HFFc6 (cell line): ENCODE measurements around the gene ACTR2. TPM values are rescaled to one million over a fixed set of nuclear protein-coding genes. Genes with fewer than 3 reads are reported as not detected.

ENCODE experiments used
- DNase-seq: peaks from one replicate; pipeline ENCODE4 v3.0.0-alpha.2; 2018
- H3K27ac Mint-ChIP-seq: 2 replicates; pipeline ENCODE4 v1.8.0; 2020; ENCODE audit warnings: mild to moderate bottlenecking, mixed read lengths
- H3K27me3 Mint-ChIP-seq: 2 replicates; pipeline ENCODE4 v1.8.0; 2021; ENCODE audit warnings: mild to moderate bottlenecking, moderate library complexity, mixed read lengths; ENCODE audit not compliant: insufficient read depth
- H3K36me3 Mint-ChIP-seq: 2 replicates; pipeline ENCODE4 v1.8.0; 2021; ENCODE audit warnings: low read depth, mixed read lengths
- H3K4me1 Mint-ChIP-seq: 2 replicates; pipeline ENCODE4 v1.8.0; 2020; ENCODE audit warnings: low read depth, mixed read lengths
- H3K4me3 Mint-ChIP-seq: 2 replicates; pipeline ENCODE4 v1.8.0; 2020; ENCODE audit warnings: mild to moderate bottlenecking, moderate library complexity, mixed read lengths
- H3K9me3 Mint-ChIP-seq: 2 replicates; pipeline ENCODE4 v1.8.0; 2020; ENCODE audit warnings: mild to moderate bottlenecking, mixed read lengths
- CTCF ChIP-seq: fragments of 200-600 bp; sonication (generic); IDR thresholded peaks from 2 replicates; pipeline ENCODE4 v1.5.0; 2021; ENCODE audit warnings: antibody characterized with exemption, mild to moderate bottlenecking
- total RNA-seq, 6 experiments: library from RNA; stranded (reverse); fragmentation: NEBNext Ultra II Directional; extraction: Animal tissue kit (Norgen Biotek cat#: 25700); gene quantifications; 2 replicates in 1 of 6; 3 replicates in 5 of 6; pipeline ENCODE4 v1.2.3, GENCODE V29; 2021

The ACTR2 gene
- total RNA-seq, 6 experiments from 2014 or later = 412 to 450 (median 427) TPM

- Mint-ChIP-seq H3K4me1 (no peaks in the 10 kb centered on the region; the same call in none of the 2 replicates), H3K4me3 (no peak overlapping the region)
These were observed 64.4 kb downstream of the ACTR2 start for GRCh38 chr2:65292106-65292400.

GRCh38 chr2:65292461-65293011 is 64.9 kb downstream of the ACTR2 start:
- Mint-ChIP-seq H3K9me3 (no peaks in the 10 kb centered on the region), H3K4me1 (no peaks in the 10 kb centered on the region; the same call in none of the 2 replicates), H3K27me3 (peaks cover 1% of the 10 kb centered on the region; the same call in 1 of the 2 replicates)

More at GRCh38 chr2:65292106-65292400, 64.4 kb downstream of the ACTR2 start:
- DNase-seq = no peak
- no peaks in the 10 kb centered on the region for H3K9me3 Mint-ChIP-seq
- peaks cover 1% of the 10 kb centered on the region; the same call in 1 of the 2 replicates for H3K27me3 Mint-ChIP-seq
- TF ChIP-seq CTCF = no peak
- no peaks in the 10 kb centered on the region for H3K36me3 Mint-ChIP-seq
- H3K27ac Mint-ChIP-seq = no peak overlapping the region

GRCh38 chr2:65293376-65293775 is 65.7 kb downstream of the ACTR2 start:
- H3K27me3 Mint-ChIP-seq = peaks cover 1% of the 10 kb centered on the region; the same call in 1 of the 2 replicates
- no peaks in the 10 kb centered on the region for H3K36me3 Mint-ChIP-seq
- no peak overlapping the region for H3K27ac Mint-ChIP-seq
- H3K4me1 Mint-ChIP-seq = no peaks in the 10 kb centered on the region; the same call in none of the 2 replicates
- H3K9me3 Mint-ChIP-seq = no peaks in the 10 kb centered on the region
- DNase-seq = no peak
- no peak overlapping the region for H3K4me3 Mint-ChIP-seq
- TF ChIP-seq CTCF = no peak

More at GRCh38 chr2:65292461-65293011, 64.9 kb downstream of the ACTR2 start:
- no peak overlapping the region for H3K4me3 Mint-ChIP-seq
- no peak overlapping the region for H3K27ac Mint-ChIP-seq
- DNase-seq = no peak
- no peaks in the 10 kb centered on the region for H3K36me3 Mint-ChIP-seq
- no peak for TF ChIP-seq CTCF

- Mint-ChIP-seq H3K4me1 (peaks cover 2% of the 10 kb centered on the region), H3K36me3 (no peaks in the 10 kb centered on the region), H3K4me3 (no peak overlapping the region), H3K27ac (no peak overlapping the region), H3K27me3 (peaks cover 1% of the 10 kb centered on the region; the same call in 1 of the 2 replicates), H3K9me3 (no peaks in the 10 kb centered on the region)
- no peak for TF ChIP-seq CTCF
- DNase-seq = no peak
These were observed 66.5 kb downstream of the ACTR2 start for GRCh38 chr2:65294136-65294535.

DNA sequence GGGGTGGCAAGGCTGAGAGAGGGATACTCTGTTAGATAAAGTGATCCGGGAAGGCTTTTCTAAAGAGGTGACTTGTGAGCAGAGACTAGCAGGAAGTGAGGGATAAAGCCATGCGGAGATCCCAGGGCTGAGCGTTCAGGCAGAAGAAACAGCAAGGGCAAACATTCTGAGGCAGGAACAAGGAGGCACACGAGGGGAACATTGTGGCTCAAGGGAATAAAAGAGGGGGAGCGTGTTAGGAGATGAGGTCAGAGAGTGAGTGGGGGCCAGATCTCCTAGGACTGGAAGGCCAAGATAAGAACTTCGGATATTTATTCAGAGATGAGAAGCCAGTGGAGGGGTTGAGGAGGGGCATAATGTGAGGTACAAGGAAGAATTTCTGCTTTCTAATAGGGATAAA is 67.1 kb downstream of the ACTR2 start:
- Mint-ChIP-seq H3K4me3 (no peak overlapping the region), H3K4me1 (peaks cover 8% of the 10 kb centered on the region), H3K27me3 (peaks cover 1% of the 10 kb centered on the region; the same call in 1 of the 2 replicates), H3K9me3 (no peaks in the 10 kb centered on the region), H3K36me3 (no peaks in the 10 kb centered on the region), H3K27ac (no peak overlapping the region)
- no peak for TF ChIP-seq CTCF
- DNase-seq = no peak

DNA sequence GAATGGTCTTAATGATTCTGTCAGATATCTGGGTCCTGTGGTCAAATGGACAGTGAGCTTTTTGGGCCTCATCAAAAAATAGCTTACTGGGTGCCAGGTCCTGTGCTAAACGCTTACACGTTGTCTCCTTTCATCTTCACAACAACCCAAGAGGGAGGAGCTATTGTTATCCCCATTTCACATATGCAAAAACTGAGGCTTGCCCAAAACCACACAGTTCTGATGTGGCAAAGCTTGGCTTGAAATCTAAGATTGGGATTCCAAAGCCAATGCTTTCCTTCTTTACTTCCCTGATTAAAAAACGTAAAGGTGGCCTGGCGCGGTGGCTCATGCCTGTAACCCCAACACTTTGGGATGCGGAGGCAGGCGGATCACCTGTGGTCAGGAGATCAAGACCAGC is 69.3 kb downstream of the ACTR2 start:
- Mint-ChIP-seq H3K27me3 (peaks cover 1% of the 10 kb centered on the region), H3K27ac (no peak overlapping the region), H3K4me1 (peaks cover 30% of the 10 kb centered on the region), H3K36me3 (no peaks in the 10 kb centered on the region), H3K9me3 (no peaks in the 10 kb centered on the region), H3K4me3 (no peak overlapping the region)
- no peak for TF ChIP-seq CTCF
- DNase-seq = no peak
